Gastroesophageal sphincter (tissue), 3 donors: ENCODE measurements around the gene UST.

Experiments used
- CTCF ChIP-seq, 4 experiments: fragments of 200-600 bp in 2 of 4; fragments of 450-650 bp in 2 of 4; sonication (generic) in 1 of 4; IDR thresholded peaks; one replicate each; pipeline ENCODE4 v1.5.1; 2017 to 2019; ENCODE audit warnings: antibody characterized with exemption in 4 of 4, mild to moderate bottlenecking in 2 of 4, moderate library complexity in 2 of 4
- POLR2A ChIP-seq, 2 donors: fragments of 450-650 bp; IDR thresholded peaks; one replicate each; pipeline ENCODE4 v1.6.1; 2017; ENCODE audit warnings: antibody characterized with exemption in 2 of 2, mild to moderate bottlenecking in 2 of 2, moderate library complexity in 1 of 2
- POLR2AphosphoS5 ChIP-seq: sonication (generic); formaldehyde crosslinking; IDR thresholded peaks from one replicate; pipeline ENCODE4 v1.6.1; 2017; ENCODE audit warnings: antibody characterized with exemption

GRCh38 chr6:148987982-148988381, 241.2 kb downstream of the UST start:
- no peak for TF ChIP-seq CTCF (IDR thresholded peaks at IDR 0.05)
- no peak for TF ChIP-seq POLR2A (IDR thresholded peaks at IDR 0.05)
- TF ChIP-seq POLR2AphosphoS5: no peak
